ENCODE measurements around the gene SLC9A5. TPM values are rescaled to one million over a fixed set of nuclear protein-coding genes. Genes with fewer than 3 reads are reported as not detected.

The SLC9A5 gene
- total and polyA plus RNA-seq, 9 of the 15 experiments (the other 6 are each of a cell fraction or from before 2014, with no cell fraction given): 0.06 to 3.1 (median 1.2) TPM

DNA sequence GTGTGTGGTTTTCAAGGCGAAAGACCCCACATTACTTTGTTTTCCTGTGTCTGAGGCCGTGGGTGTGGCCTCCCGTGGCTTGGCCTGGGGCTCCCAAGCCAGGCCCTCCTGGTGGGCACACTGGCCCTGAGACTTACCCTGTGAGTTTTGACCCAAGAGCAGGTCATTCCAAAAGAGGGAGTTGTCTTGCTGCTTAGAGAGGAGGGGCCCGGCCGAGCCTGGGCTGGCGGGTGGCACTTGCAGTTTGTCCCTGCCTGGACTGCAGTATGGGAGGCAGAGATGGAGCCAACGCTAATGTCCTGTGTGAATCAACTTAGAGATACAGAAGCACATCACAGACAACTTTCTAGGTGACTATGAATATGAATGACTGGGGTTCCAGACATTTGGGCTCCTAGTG lies 53.3 kb downstream of the SLC9A5 start:
- in situ Hi-C loops (cut with MboI) (no loop called here), intact Hi-C loops (cut with micrococcal nuclease) (no loop called here)
- Histone ChIP-seq H2AFZ (ENCODE audit: low read depth, low read length) (no peak overlapping the region), H3K4me2 (ENCODE audit: insufficient read depth, low read length) (no peak overlapping the region), H3K9me3 (replicated peaks; ENCODE audit: control insufficient read depth, insufficient read depth, low read depth, low read length) (no peaks in the 10 kb centered on the region), H3K4me3 (no peak overlapping the region), H3K4me1 (replicated peaks in 1 of 2; ENCODE audit: control insufficient read depth in 2 of 2, insufficient read depth in 2 of 2, low read length in 2 of 2) (peaks cover 0 to 10% of the 10 kb centered on the region in 2 experiments; a peak in 1 of 5 replicates), H3K79me2 (ENCODE audit: control insufficient read depth, insufficient read depth, low read length) (no peaks in the 10 kb centered on the region), H4K20me1 (replicated peaks; ENCODE audit: control insufficient read depth, insufficient read depth, low read length) (no peaks in the 10 kb centered on the region), H3K27me3 (ENCODE audit: control insufficient read depth in 2 of 2, insufficient read depth in 2 of 2, low read length in 2 of 2) (peaks cover 10 to 15% of the 10 kb centered on the region in 2 experiments; a peak in 4 of 5 replicates), H3K9ac (ENCODE audit: insufficient read depth in 1 of 2, low read depth in 2 of 2, low read length in 2 of 2) (no peak overlapping the region), H3K27ac (ENCODE audit: extremely low read depth, low read depth, low read length) (no peak overlapping the region), H3K9me1 (ENCODE audit: control insufficient read depth, insufficient read depth, low read length) (no peaks in the 10 kb centered on the region), H3K36me3 (ENCODE audit: control insufficient read depth, insufficient read depth, low read length) (no peaks in the 10 kb centered on the region)
- FAIRE-seq (no peak), DNase-seq (ENCODE audit: extremely low read depth in 1 of 4, low spot score in 3 of 4) (no peak), ATAC-seq (no peak)
- ChIA-PET POLR2A (interaction anchor here (0.9 kb wide), 1 partner anchor 41 kb away, joined by 3 read pairs; no protein-coding TSS in a partner anchor), CTCF (ENCODE audit: low intra/inter-chr PET ratio) (no interaction called here)
- BruUV-seq (replicated peaks): no TSS peak
- WGBS (ENCODE audit: insufficient coverage, low coverage, missing lambda C conversion rate): 16% methylated on average over 7 of the region's 7 CpGs
- TF ChIP-seq, protein P1, sequence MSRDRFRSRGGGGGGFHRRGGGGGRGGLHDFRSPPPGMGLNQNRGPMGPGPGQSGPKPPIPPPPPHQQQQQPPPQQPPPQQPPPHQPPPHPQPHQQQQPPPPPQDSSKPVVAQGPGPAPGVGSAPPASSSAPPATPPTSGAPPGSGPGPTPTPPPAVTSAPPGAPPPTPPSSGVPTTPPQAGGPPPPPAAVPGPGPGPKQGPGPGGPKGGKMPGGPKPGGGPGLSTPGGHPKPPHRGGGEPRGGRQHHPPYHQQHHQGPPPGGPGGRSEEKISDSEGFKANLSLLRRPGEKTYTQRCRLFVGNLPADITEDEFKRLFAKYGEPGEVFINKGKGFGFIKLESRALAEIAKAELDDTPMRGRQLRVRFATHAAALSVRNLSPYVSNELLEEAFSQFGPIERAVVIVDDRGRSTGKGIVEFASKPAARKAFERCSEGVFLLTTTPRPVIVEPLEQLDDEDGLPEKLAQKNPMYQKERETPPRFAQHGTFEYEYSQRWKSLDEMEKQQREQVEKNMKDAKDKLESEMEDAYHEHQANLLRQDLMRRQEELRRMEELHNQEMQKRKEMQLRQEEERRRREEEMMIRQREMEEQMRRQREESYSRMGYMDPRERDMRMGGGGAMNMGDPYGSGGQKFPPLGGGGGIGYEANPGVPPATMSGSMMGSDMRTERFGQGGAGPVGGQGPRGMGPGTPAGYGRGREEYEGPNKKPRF (IDR thresholded peaks at IDR 0.05; ENCODE audit: low read depth, low read length): no peak
- TF ChIP-seq XRCC4 (IDR thresholded peaks at IDR 0.05; ENCODE audit: extremely low read depth, insufficient read depth, insufficient read length) (no peak), TEAD2 (tag; IDR thresholded peaks at IDR 0.05) (no peak), ZNF778 (CRISPR knock-in tag; IDR thresholded peaks at IDR 0.05) (no peak), SIN3A (IDR thresholded peaks at IDR 0.05; ENCODE audit: borderline replicate concordance in 2 of 2, control insufficient read depth in 1 of 2, low read depth in 2 of 2, low read length in 2 of 2) (no peak)

Data from K562 (cell line).